ENCODE data around the gene CCT7.
A peak's percentile ranks its signal among the peaks of the same experiment; 100 is the strongest.
"Not testable (repeated sequence)": the region's sequence is repeated elsewhere in the genome, so short reads cannot be mapped to it uniquely, and the experiment has no call there.

Gene CCT7

GRCh38 chr2:73233932-73234832, at the start of gene CCT7:
Gene CCT7 (plus strand): TSS chr2:73234308. CDS start chr2:73234379, 71 bp downstream.
- peak within 1 kb of the TSS; percentile 84 for H3K4me3 ChIP-seq (ENCODE audit: low read depth, low read length)
- no peak for TF ChIP-seq CTCF (IDR thresholded peaks at IDR 0.05; ENCODE audit: borderline replicate concordance, insufficient read depth, low read depth, low read length)

- no peak overlapping the region for H3K4me3 ChIP-seq (ENCODE audit: low read depth, low read length)
- no peak for TF ChIP-seq CTCF (IDR thresholded peaks at IDR 0.05; ENCODE audit: borderline replicate concordance, insufficient read depth, low read depth, low read length)
Observed at GRCh38 chr2:73185965-73186364, 48.1 kb upstream of the CCT7 start.

GRCh38 chr2:73187549-73187948, 46.6 kb upstream of the CCT7 start:
- H3K4me3 ChIP-seq (ENCODE audit: low read depth, low read length), result no peak overlapping the region
- no peak for TF ChIP-seq CTCF (IDR thresholded peaks at IDR 0.05; ENCODE audit: borderline replicate concordance, insufficient read depth, low read depth, low read length)

GRCh38 chr2:73197579-73197978, 36.5 kb upstream of the CCT7 start:
- H3K4me3 ChIP-seq (ENCODE audit: low read depth, low read length), result no peak overlapping the region
- no peak for TF ChIP-seq CTCF (IDR thresholded peaks at IDR 0.05; ENCODE audit: borderline replicate concordance, insufficient read depth, low read depth, low read length)

- not testable (repeated sequence) for H3K4me3 ChIP-seq (ENCODE audit: low read depth, low read length)
Observed at GRCh38 chr2:73200281-73200680, 33.8 kb upstream of the CCT7 start.

GRCh38 chr2:73202156-73203054, 31.7 kb upstream of the CCT7 start, which contains the start of gene NOTO:
Gene NOTO (plus strand): TSS chr2:73202574. CDS start chr2:73202667, 93 bp downstream.
- no peak within 1 kb of the TSS for H3K4me3 ChIP-seq (ENCODE audit: low read depth, low read length)

More at GRCh38 chr2:73202156-73203054, 31.7 kb upstream of the CCT7 start, which contains the start of gene NOTO:
- no peak for TF ChIP-seq CTCF (IDR thresholded peaks at IDR 0.05; ENCODE audit: borderline replicate concordance, insufficient read depth, low read depth, low read length)

Measured in GM12875 (cell line).